DND-41 (cell line): ENCODE measurements around the gene POSTN.

Experiments
- ATAC-seq: fragments of 200-7000 bp; cut with Tn5 transposase; 3 replicates; pipeline ENCODE4 v1.9.1; 2021; ENCODE audit warnings: low read depth; ENCODE audit not compliant: insufficient read depth
- DNase-seq: peaks from one replicate; pipeline ENCODE4 v3.0.0-alpha.2; 2020
- H2AFZ ChIP-seq: 2 replicates; pipeline ENCODE4 v1.6.0; 2012; ENCODE audit warnings: low read depth, low read length
- H3K27ac ChIP-seq: 2 replicates; pipeline ENCODE4 v1.5.1; 2012; ENCODE audit warnings: low read length, inconsistent platforms
- H3K27me3 ChIP-seq: fragments of 200-600 bp; sonication (generic); 2 replicates; pipeline ENCODE4 v1.6.0; 2012; ENCODE audit warnings: low read length, mild to moderate bottlenecking, inconsistent platforms; ENCODE audit not compliant: insufficient read depth, poor library complexity
- H3K36me3 ChIP-seq: 2 replicates; pipeline ENCODE4 v1.5.1; 2012; ENCODE audit warnings: low read length, inconsistent platforms; ENCODE audit not compliant: insufficient read depth
- H3K4me1 ChIP-seq: 2 replicates; pipeline ENCODE4 v1.5.1; 2012; ENCODE audit warnings: mild to moderate bottlenecking, low read length; ENCODE audit not compliant: insufficient read depth
- H3K4me2 ChIP-seq: 2 replicates; pipeline ENCODE4 v1.6.0; 2012; ENCODE audit warnings: mild to moderate bottlenecking, moderate library complexity, low read length, inconsistent platforms; ENCODE audit not compliant: insufficient read depth
- H3K4me3 ChIP-seq, 2 experiments: fragments of 200-600 bp in 1 of 2; shearing (Covaris generic) in 1 of 2; 2 replicates each; pipeline ENCODE4 v1.5.1; 2012 to 2016; ENCODE audit warnings: inconsistent platforms in 2 of 2, low read length in 2 of 2, mild to moderate bottlenecking in 2 of 2, low read depth in 1 of 2, moderate library complexity in 1 of 2
- H3K79me2 ChIP-seq: 2 replicates; pipeline ENCODE4 v1.6.0; 2012; ENCODE audit warnings: low read length, inconsistent platforms; ENCODE audit not compliant: insufficient read depth
- H3K9ac ChIP-seq: 2 replicates; pipeline ENCODE4 v1.6.0; 2012; ENCODE audit warnings: low read depth, mild to moderate bottlenecking, inconsistent platforms, low read length, moderate library complexity
- H3K9me3 ChIP-seq: 2 replicates; pipeline ENCODE4 v1.5.1; 2012; ENCODE audit warnings: low read length, moderate library complexity, mild to moderate bottlenecking, inconsistent platforms; ENCODE audit not compliant: insufficient read depth, severe bottlenecking
- H4K20me1 ChIP-seq: 2 replicates; pipeline ENCODE4 v1.6.0; 2012; ENCODE audit warnings: low read length; ENCODE audit not compliant: insufficient read depth
- CTCF ChIP-seq: IDR thresholded peaks from 2 replicates; pipeline ENCODE4 v1.5.1; 2012; ENCODE audit warnings: borderline replicate concordance, low read length, moderate library complexity, mild to moderate bottlenecking; ENCODE audit not compliant: poor library complexity, severe bottlenecking; ENCODE audit errors: extremely low read depth
- EZH2 ChIP-seq: IDR thresholded peaks from 3 replicates; pipeline ENCODE4 v1.6.1; 2012; ENCODE audit warnings: borderline replicate concordance, low read depth, mild to moderate bottlenecking, moderate library complexity, low read length, inconsistent platforms; ENCODE audit not compliant: severe bottlenecking

The POSTN gene

GRCh38 chr13:37598597-37598996, at the start of gene POSTN:
POSTN (minus strand) TSS chr13:37598768; CDS start chr13:37598726, 42 bp downstream.
- Histone ChIP-seq H3K4me3 (no peak within 1 kb of the TSS), H3K27me3 (no peaks in the 10 kb centered on the region), H3K4me2 (no peak within 1 kb of the TSS), H3K4me1 (no peaks in the 10 kb centered on the region), H3K27ac (no peak within 1 kb of the TSS), H4K20me1 (no peaks in the 10 kb centered on the region), H2AFZ (no peak within 1 kb of the TSS), H3K9ac (no peak within 1 kb of the TSS), H3K79me2 (no peaks in the 10 kb centered on the region), H3K36me3 (no peaks in the 10 kb centered on the region), H3K9me3 (no peaks in the 10 kb centered on the region)
- DNase-seq (no peak), ATAC-seq (no peak)
- TF ChIP-seq EZH2 (no peak), CTCF (no peak)

- H3K9ac ChIP-seq: no peak overlapping the region
- H3K4me1 ChIP-seq: no peaks in the 10 kb centered on the region
- H3K27ac ChIP-seq: no peak overlapping the region
- no peak overlapping the region for H3K4me3 ChIP-seq
- TF ChIP-seq CTCF (no peak), EZH2 (no peak)
- no peak for DNase-seq
- no peaks in the 10 kb centered on the region for H3K36me3 ChIP-seq
- no peaks in the 10 kb centered on the region for H3K79me2 ChIP-seq
- H3K27me3 ChIP-seq: no peaks in the 10 kb centered on the region
- no peaks in the 10 kb centered on the region for H4K20me1 ChIP-seq
- H2AFZ ChIP-seq: no peak overlapping the region
- no peak for ATAC-seq
- H3K4me2 ChIP-seq: no peak overlapping the region
- no peaks in the 10 kb centered on the region for H3K9me3 ChIP-seq
Measured at GRCh38 chr13:37647031-37647650, 48.6 kb upstream of the POSTN start.

- Histone ChIP-seq H3K79me2 (no peaks in the 10 kb centered on the region), H2AFZ (no peak overlapping the region), H3K4me1 (no peaks in the 10 kb centered on the region), H3K27ac (no peak overlapping the region), H3K36me3 (no peaks in the 10 kb centered on the region), H3K27me3 (no peaks in the 10 kb centered on the region), H3K4me3 (no peak overlapping the region), H3K9ac (no peak overlapping the region), H3K9me3 (no peaks in the 10 kb centered on the region), H3K4me2 (no peak overlapping the region), H4K20me1 (no peaks in the 10 kb centered on the region)
- no peak for TF ChIP-seq CTCF
- TF ChIP-seq EZH2: no peak
- DNase-seq (no peak), ATAC-seq (no peak)
Measured at GRCh38 chr13:37646531-37646930, 48.0 kb upstream of the POSTN start.
